ENCODE data around the gene GNA15. TPM values are rescaled to one million over a fixed set of nuclear protein-coding genes. Genes with fewer than 3 reads are reported as not detected.

Gene GNA15
- total RNA-seq, 2 experiments from 2014 or later = 44.1 to 45.5 TPM

DNA sequence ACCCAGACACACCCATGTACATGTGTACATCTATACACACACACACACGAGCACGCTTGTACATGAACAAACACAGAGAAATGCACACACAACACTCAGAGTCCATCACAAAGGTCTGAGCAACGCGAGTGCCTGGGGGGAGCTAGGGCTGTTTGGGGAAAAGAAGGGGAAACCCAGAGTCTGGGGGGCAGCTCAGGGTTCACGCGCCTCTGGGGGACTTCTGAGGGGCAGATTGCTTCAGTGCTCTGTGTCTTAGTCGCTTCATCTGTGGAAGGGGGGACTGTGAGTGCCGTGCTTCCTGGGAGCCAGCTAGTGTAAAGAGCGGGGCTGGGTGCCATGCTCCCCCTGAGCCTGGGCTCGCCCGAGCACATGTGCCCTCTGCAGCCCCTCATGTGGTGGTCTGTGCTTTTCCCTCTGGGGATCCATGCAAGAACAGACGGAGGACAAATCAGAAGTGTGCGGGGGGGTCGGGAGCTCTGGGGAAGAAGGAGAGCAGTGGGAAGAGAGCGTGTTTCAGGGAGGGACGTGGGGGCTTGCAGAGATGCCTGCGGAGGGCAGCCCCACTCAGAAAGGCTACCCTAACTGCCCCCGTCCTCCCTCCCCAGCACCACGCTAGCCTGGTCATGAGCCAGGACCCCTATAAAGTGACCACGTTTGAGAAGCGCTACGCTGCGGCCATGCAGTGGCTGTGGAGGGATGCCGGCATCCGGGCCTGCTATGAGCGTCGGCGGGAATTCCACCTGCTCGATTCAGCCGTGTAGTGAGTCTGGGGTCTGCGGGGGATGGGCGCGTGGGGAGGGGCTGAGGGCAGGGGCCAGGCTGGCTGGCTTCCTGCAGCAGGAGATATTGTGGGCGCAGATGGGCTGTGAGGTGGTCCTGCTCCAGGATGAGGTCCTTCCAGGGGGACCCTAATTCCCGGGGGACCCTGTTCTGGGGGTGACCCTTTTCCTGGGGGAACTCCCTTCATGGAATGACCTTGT is 14.0 kb downstream of the GNA15 start:
- TF ChIP-seq, protein P1, sequence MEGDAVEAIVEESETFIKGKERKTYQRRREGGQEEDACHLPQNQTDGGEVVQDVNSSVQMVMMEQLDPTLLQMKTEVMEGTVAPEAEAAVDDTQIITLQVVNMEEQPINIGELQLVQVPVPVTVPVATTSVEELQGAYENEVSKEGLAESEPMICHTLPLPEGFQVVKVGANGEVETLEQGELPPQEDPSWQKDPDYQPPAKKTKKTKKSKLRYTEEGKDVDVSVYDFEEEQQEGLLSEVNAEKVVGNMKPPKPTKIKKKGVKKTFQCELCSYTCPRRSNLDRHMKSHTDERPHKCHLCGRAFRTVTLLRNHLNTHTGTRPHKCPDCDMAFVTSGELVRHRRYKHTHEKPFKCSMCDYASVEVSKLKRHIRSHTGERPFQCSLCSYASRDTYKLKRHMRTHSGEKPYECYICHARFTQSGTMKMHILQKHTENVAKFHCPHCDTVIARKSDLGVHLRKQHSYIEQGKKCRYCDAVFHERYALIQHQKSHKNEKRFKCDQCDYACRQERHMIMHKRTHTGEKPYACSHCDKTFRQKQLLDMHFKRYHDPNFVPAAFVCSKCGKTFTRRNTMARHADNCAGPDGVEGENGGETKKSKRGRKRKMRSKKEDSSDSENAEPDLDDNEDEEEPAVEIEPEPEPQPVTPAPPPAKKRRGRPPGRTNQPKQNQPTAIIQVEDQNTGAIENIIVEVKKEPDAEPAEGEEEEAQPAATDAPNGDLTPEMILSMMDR (IDR thresholded peaks at IDR 0.05) = no peak
- intact Hi-C loops (cut with micrococcal nuclease) = no loop called here
- ATAC-seq = no peak
- POLR2A ChIA-PET = no interaction called here
- Mint-ChIP-seq H3K36me3 (ENCODE audit: low read depth) (peaks cover 7% of the 10 kb centered on the region), H3K27me3 (no peaks in the 10 kb centered on the region), H3K4me3 (no peak overlapping the region), H3K9me3 (no peaks in the 10 kb centered on the region), H3K4me1 (ENCODE audit: low read depth) (peaks cover 10% of the 10 kb centered on the region), H3K27ac (no peak overlapping the region)
- CTCF ChIA-PET = interaction anchor here (1.0 kb wide), 1 partner anchor 262 kb away, joined by 3 read pairs; no protein-coding TSS in a partner anchor
- no peak for DNase-seq

DNA sequence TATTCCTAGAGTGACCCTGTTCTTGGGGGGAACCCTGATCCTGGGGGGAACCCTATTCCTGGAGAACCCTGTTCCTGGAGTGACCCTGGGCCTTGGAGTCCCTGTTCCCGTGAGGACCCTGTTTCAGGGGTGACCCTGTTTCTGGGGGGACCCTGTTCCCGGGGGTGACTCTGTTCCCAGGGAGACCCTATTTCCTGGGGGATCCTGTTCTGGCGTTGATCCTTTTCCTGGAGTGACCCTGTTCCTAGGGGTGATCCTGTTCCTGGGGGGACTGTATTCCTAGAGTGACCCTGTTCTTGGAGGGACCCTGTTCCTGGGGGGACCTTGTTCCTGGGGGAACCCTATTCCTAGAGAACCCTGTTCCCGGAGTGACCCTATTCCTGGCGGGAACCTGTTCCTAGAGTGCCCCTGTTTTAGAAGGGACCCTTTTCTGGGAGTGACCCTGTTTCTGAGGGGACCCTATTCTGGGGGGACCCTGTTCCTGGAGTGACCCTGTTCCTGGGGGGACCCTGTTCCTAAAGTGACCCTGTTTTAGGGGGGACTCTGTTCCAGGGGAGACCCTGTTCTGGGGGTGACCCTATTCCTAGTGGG is 15.0 kb downstream of the GNA15 start:
- H3K36me3 Mint-ChIP-seq (ENCODE audit: low read depth) = peaks cover 14% of the 10 kb centered on the region
- no peaks in the 10 kb centered on the region for H3K27me3 Mint-ChIP-seq
- no peak overlapping the region for H3K4me3 Mint-ChIP-seq
- ChIA-PET POLR2A (no interaction called here), CTCF (interaction anchor here (0.8 to 1.3 kb wide), 2 partner anchors 13 to 42 kb away, joined by 3 to 4 read pairs; no protein-coding TSS in a partner anchor)
- peaks cover 10% of the 10 kb centered on the region for H3K4me1 Mint-ChIP-seq (ENCODE audit: low read depth)
- H3K27ac Mint-ChIP-seq = no peak overlapping the region
- no peaks in the 10 kb centered on the region for H3K9me3 Mint-ChIP-seq
- ATAC-seq (no peak), DNase-seq (no peak)
- TF ChIP-seq, protein P1 (IDR thresholded peaks at IDR 0.05) = no peak
- intact Hi-C loops (cut with micrococcal nuclease) = no loop called here

DNA sequence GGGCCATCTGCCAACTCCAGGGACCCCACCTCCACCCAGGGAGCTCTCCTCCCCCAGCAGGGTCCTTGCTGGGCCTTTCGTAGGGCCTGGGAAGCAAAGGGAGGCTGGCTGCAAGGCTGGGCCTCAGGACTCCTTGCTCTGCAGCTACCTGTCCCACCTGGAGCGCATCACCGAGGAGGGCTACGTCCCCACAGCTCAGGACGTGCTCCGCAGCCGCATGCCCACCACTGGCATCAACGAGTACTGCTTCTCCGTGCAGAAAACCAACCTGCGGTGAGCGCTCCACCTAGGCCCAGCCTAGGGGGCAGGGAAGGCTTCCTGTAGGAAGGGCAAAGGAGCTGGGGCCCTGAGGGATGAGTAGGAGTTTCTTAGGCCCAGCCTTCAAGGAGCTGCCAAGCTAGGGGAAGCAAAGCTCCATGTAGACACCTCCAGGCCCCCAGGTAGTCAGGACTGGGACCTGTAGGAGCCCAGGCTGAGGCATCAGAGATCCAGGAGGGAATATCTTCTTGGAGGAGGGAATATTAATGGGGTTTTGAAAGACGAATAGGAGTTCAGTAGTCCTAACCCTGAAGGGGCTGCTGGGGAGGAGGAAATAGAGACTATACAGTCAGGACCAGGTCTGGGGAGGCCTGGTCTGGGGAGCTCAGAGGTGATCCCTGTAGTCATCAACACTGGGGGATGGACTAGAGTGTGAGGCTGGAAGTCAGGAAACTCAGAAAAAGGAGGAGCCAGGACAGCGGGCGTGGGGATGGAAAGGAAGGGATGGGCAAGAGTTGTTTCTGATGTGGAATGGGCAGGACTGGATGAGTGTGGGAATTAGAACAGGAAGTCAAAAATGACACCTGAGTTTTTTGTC is 16.0 kb downstream of the GNA15 start:
- ChIA-PET POLR2A (no interaction called here), CTCF (interaction anchor here (0.8 to 1.7 kb wide), 5 partner anchors 11 to 43 kb away, joined by 3 to 6 read pairs (median 3); no protein-coding TSS in a partner anchor)
- ATAC-seq (no peak), DNase-seq (no peak)
- TF ChIP-seq, protein P1 (IDR thresholded peaks at IDR 0.05) = no peak
- no peak overlapping the region for H3K27ac Mint-ChIP-seq
- H3K9me3 Mint-ChIP-seq = no peaks in the 10 kb centered on the region
- H3K27me3 Mint-ChIP-seq = no peaks in the 10 kb centered on the region
- no peak overlapping the region for H3K4me3 Mint-ChIP-seq
- peaks cover 19% of the 10 kb centered on the region for H3K36me3 Mint-ChIP-seq (ENCODE audit: low read depth)
- intact Hi-C loops (cut with micrococcal nuclease) = no loop called here
- peaks cover 6% of the 10 kb centered on the region for H3K4me1 Mint-ChIP-seq (ENCODE audit: low read depth)

DNA sequence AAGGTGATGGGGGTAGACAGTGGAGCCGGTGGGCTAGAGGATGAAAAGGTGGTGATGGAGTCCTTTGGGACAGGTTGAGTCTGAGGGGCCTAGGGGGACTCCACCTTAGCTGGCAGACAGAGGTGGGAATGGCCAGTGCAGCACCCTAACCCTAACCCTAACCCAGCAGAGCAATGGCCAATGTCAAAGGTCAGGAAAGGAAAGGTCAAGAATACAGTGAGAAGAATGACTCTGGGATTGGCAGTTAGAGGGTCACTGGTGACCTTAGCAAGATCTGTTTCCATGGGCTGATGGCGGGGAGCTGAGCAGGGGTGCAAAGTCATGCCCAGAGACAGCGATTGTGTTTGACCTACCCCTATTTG is 16.6 kb downstream of the GNA15 start:
- intact Hi-C loops (cut with micrococcal nuclease) = no loop called here
- ATAC-seq = no peak
- Mint-ChIP-seq H3K4me1 (ENCODE audit: low read depth) (peaks cover 5% of the 10 kb centered on the region), H3K27ac (no peak overlapping the region), H3K36me3 (ENCODE audit: low read depth) (peaks cover 22% of the 10 kb centered on the region), H3K27me3 (no peaks in the 10 kb centered on the region), H3K9me3 (no peaks in the 10 kb centered on the region), H3K4me3 (no peak overlapping the region)
- POLR2A ChIA-PET = no interaction called here
- no peak for DNase-seq
- TF ChIP-seq, protein P1 (IDR thresholded peaks at IDR 0.05) = no peak
- CTCF ChIA-PET = interaction anchor here (0.7 to 1.7 kb wide), 4 partner anchors 10 to 77 kb away, joined by 3 to 6 read pairs (median 3); no protein-coding TSS in a partner anchor
